GM19351 (cell line): ENCODE data around the gene ACKR3.
A peak's percentile ranks its signal among the peaks of the same experiment; 100 is the strongest.

ENCODE experiments used
- ATAC-seq: cut with Tn5 transposase; IDR thresholded peaks from one replicate; pipeline ENCODE4 v1.9.1; 2021; ENCODE audit warnings: mild to moderate bottlenecking, moderate library complexity; ENCODE audit not compliant: unreplicated experiment

The ACKR3 gene

DNA sequence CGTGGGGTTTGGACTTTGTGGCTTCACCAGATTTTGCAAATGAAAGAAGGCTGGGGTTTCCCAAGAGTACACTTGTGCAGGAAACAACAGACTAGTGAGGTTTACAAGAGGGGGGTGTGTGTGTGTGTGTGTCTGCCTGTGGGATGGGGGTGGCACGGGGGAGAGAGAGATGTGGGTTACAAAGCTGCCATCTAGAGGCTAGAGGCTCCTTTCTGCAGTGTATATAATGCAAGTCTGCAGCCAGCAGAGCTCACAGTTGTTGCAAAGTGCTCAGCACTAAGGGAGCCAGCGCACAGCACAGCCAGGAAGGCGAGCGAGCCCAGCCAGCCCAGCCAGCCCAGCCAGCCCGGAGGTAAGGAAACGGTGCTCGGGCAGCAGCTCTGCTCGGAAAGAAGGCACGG lies at the start of gene ACKR3:
TSS of gene ACKR3 (plus strand) at position 253 of the 401 bp plus-strand sequence. CDS start 10,641 bp downstream, outside the sequence.
- peak; percentile 82 for ATAC-seq

DNA sequence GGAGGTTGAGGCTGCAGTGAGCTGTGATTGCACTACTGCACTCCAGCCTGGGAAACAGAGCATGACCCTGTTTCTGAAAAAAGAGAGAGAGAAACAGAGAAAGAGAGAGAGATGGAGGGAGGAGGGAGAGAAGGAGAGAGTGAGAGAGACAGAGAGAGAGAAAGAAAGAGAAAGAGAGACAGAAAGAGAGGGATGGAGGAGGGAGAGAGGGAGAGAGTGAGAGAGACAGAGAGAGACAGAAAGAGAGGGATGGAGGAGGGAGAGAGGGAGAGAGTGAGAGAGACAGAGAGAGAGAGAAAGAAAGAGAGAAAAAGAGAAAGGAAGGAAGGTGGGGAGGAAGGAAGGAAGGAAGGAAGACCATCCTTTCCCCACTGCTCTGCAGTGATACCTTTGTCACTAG lies 48.1 kb upstream of the ACKR3 start:
- ATAC-seq = no peak

DNA sequence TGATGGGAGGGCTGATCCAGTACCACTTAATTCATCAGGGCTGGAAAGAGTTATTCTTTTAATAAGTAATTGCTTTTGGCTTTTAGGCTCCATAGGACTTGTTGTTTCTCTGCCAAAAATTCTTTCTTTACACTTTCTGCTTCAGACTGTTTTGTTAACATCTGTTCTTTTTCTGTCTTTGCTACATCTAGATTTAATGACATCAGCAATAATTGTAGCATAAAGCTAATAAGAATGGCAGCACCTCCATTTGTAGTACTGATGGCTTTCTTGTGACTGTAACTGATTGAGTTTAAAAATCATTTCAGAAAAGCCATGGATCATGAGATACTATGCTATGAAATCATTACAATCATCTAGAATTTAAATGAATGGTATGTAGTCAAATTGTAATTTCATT lies 46.4 kb upstream of the ACKR3 start:
- no peak for ATAC-seq

- no peak for ATAC-seq
These were observed 44.1 kb upstream of the ACKR3 start for GRCh38 chr2:236525411-236525997.

DNA sequence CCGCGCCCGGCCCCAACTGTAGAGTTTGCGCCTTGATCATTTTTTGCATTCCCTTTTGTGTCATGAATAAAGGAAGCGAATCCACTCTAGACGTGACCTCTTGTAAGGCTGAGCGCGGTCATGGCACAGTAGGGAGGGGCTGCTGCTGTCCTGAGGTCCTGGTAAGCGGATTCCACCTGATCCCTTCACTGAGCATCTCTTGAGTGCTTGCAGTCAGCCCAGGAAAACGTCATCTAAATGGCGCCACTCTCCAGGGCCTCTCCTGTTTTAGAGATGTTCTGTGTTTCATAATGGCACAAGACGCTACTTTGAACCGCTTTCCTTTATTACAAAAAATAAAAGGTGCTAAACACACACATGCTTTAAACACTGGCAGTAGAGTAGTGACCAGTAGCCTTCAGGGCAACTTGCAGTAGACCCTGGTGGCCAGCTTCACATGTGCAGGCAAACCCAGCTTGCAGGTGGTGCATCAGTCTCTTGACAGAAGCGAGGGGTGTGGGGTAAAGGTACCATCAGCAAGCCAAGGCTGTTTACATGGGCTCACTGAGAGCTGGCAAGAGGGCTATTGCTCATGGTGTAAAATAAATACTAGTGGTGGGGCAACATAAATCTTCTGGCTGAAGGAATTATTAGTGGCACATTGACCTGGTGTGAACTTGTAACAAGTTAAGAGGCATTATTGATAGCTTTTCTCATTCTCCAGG lies 43.0 kb upstream of the ACKR3 start:
- ATAC-seq = no peak

DNA sequence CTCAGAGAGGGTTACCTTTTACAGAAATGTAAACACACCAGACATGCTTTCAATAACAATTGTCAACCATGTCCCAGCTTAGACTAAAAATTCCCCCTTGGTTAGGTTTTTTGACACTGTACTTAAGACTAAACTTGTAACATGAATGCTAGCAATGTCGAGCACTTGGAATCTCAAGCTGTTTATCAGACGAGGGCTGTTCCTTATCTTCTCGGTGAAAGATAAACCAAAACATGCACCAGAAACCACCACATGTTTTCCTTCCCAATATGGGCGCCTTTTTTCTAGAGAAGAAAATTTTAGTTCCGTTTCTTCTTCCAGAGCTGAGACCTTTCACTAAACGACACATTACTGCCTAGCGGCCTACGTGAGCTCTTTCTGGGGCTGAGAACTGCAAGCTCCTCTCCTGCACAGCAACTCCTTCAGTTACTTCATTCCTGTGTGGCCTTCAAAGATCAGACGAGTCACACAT lies 42.4 kb upstream of the ACKR3 start:
- ATAC-seq = no peak

GRCh38 chr2:236529606-236530005 lies 40.0 kb upstream of the ACKR3 start:
- ATAC-seq = no peak

- ATAC-seq = no peak
These were observed 39.1 kb upstream of the ACKR3 start for GRCh38 chr2:236530512-236530911.

DNA sequence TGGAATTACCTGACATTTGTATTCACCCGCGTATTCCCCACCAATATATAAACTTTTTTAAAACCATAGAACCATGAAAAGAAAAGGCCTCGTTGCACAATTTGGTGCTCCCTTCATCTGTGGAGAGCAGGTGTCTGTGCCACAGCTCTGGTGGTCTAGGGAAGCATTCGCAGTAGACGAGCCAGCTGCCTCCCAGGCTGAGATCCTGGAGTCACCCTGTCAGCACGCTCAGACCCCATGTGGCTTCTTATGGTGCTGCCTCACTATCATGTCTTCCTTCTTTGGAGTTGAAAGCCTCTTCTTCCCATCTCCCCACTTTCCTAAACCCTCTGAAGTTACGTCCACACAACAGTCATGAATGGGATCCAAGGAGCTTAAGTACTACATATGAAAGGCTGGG lies 38.4 kb upstream of the ACKR3 start:
- no peak for ATAC-seq

- no peak for ATAC-seq
These were observed 37.6 kb upstream of the ACKR3 start for GRCh38 chr2:236531996-236532395.

GRCh38 chr2:236533343-236533742 lies 36.3 kb upstream of the ACKR3 start:
- no peak for ATAC-seq

DNA sequence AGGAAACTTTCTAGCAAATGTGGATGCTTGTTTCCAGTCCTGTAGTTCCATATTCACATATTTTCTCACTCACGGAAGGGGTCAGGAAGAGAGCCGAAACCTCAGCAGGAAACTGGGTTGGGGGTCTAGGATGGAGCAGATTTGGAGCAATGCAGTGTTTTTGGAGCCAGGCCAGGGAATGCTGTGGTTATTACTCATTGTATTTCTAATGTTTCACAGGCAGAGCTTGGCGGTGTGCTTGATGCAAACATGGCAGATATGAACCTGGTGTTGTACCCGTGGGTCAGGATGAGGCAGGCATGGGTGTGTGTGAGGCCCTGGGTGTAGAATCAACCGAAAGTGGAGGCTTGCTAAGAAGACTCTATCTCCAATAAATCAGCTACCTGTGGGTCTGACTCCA lies 34.6 kb upstream of the ACKR3 start:
- ATAC-seq = no peak

GRCh38 chr2:236536727-236537398 lies 32.8 kb upstream of the ACKR3 start:
- peak; percentile 81 for ATAC-seq

DNA sequence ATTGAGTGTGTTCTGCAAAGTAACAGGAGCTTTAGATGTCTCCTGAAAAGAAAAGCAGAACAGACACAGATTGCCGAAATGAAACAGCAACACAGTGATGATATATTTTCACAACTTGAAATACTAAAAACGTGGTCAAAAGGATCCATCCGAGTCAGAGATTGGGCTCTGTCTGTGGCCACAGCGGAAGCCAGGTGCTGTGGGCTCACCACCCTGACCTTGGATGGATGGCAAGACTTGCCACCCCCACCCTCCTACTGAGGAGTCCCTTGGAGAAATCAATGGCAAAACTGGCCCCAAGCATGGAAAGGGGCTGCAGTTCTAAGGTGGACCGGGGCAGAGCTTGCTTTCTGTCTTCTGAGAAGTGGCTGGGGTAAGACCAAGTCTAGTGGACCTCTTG lies 31.4 kb upstream of the ACKR3 start:
- ATAC-seq = no peak

GRCh38 chr2:236541008-236541562 lies 28.5 kb upstream of the ACKR3 start:
- ATAC-seq = no peak

GRCh38 chr2:236544362-236544761 lies 25.3 kb upstream of the ACKR3 start:
- ATAC-seq = no peak

GRCh38 chr2:236545248-236545658 lies 24.4 kb upstream of the ACKR3 start:
- ATAC-seq = peak; percentile 43

GRCh38 chr2:236545814-236546480 lies 23.7 kb upstream of the ACKR3 start:
- ATAC-seq = peak; percentile 65

DNA sequence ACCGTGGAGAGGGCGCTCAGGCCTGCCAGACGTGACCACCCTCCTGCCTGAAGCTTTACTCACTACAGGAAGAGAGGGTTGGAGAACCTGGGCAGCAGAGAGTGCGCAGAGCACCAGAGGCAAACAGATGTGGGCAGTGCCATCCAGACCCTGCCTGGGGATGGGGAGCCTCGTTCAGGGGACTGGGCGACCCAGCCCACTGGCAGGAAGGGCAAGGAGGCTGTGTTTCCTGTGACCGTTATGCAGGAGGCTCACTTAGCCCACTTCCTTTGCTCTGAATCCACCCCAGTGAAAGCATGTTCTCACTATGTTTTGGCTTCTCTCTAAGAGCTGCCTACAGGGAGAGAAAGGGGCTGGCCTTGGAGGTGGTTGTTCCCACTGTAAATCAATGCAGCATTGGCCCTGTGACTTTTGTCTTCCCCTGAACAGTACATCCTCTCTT lies 23.0 kb upstream of the ACKR3 start:
- no peak for ATAC-seq

DNA sequence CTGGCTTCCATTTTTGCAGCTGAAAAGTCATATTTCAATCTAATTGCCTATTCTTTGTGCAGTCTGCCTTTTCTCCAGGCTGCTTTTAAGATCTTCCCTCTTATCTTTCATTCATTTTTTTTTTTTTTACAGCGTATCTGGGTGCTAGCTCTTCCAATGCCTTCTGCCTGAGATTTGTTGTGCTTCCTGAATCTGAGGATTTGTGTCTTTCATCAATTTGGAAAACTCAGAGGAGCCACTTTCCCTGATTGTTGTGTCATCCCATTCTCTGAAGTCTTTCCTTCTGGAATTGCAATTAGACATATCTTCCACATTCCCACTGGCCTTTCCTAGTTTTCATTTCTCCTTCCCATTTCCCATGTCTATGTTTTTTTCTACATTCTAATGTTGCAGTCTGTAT lies 21.9 kb upstream of the ACKR3 start:
- no peak for ATAC-seq
